Measurements from ENCODE around the gene FAM76B.
A peak's percentile ranks its signal among the peaks of the same experiment; 100 is the strongest.

The FAM76B gene

DNA sequence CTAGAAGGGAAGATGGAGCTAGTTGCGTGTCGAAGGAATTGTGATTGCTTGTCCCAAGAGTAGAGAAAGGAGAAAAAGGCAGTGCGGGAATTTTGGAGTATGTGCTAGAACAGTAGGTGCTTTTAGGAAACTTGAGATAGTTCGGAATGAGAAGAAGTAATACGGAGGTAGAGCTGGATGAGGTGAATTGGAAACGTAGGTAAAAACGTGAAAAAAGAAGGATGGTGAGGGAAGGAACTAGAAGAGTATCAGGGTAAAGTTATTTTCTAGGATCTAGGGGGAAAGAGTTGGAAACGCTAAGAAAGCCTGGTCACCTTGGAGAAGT is 2.1 kb upstream of the FAM76B start:
- DNase-seq: no peak

DNA sequence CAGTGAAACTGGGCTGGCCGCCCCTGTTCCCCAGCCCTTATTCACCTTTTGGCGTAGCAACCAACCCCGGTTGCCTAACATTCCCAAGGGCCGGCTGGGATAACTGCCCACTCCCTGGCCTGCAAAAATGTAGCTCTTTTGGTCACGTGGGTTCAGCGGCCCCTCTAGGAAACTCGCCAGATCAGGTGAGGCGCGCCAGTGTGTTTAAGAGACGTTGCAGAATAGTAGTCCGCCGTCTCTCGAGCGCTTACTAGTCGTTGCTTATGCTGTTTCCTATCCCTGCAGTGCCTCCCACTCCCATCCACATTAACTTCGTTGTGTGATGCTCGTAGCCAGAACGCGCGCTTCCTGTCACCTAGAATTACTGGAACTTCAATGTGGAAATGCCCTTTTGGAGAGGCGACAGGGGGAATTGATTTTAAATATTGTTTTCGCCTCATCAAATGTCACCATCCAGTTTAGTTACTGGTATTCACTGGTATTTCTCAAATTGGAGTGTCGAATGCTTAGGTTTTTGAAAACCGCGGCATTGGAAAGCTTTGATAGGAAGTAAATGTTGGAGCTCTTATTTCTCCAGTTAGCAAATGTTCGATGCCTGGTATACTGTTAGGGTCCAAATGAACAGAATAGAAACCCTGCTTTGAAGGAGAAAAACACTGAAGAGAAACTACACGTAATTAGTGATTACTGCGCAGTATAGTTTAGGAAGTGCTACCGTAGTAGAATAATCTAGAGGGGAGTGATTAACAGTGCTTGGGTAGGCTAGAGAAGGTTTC is 1.5 kb upstream of the FAM76B start:
- DNase-seq: peak; percentile 42 to 64

- DNase-seq: peak; percentile 98 to 99
Measured at GRCh38 chr11:95790123-95790932, 746 bp upstream of the FAM76B start, which contains the start of gene CEP57. TSS of gene CEP57 (plus strand) at chr11:95790498. CDS start at chr11:95790699, 201 bp downstream.

GRCh38 chr11:95788921-95789505 is 569 bp downstream of the FAM76B start:
- peak; percentile 15 to 17 for DNase-seq

- DNase-seq: no peak
Measured at GRCh38 chr11:95780544-95780943, 9.0 kb downstream of the FAM76B start.

DNA sequence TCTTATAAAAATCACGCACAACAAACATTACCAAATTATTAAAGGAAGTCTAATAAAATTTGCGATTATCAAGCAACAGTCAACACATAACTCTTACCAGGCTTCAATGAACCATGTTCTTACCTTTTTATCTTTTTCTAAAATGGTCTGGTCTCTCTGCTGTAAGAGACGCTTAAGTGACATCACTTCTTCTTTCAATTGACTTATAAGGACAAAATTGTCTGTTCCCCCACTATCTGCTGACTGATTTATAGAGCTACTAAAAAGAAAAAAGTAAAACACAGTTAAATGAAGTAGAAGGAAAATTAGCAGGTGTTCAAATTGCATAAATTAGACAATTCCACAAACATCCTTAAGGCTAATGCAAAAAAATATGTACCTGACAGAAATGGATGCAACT is 10.9 kb downstream of the FAM76B start:
- DNase-seq: no peak

- no peak for DNase-seq
Measured at GRCh38 chr11:95776859-95777258, 12.7 kb downstream of the FAM76B start.

DNA sequence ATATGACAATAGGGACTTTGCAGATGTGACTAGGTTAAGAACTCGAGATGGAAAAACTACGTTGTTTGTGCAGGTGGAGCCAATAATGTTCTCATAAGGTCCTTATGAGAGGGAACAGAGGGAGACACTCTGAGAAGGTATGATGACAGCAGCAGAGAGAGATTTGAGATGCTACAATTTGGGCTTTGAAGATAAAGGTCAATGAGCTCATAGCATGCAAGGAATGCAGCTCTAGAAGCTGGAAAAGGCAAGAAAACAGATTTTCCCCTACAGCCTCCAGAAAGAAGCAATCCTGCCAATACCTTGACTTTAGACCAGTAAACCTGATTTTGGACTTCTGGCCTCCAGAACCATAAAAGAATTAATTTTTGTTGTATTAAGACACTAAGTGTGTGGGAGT is 21.1 kb downstream of the FAM76B start:
- no peak for DNase-seq

- DNase-seq: peak; percentile 47 to 84
Measured at GRCh38 chr11:95767498-95767897, 22.1 kb downstream of the FAM76B start.

DNA sequence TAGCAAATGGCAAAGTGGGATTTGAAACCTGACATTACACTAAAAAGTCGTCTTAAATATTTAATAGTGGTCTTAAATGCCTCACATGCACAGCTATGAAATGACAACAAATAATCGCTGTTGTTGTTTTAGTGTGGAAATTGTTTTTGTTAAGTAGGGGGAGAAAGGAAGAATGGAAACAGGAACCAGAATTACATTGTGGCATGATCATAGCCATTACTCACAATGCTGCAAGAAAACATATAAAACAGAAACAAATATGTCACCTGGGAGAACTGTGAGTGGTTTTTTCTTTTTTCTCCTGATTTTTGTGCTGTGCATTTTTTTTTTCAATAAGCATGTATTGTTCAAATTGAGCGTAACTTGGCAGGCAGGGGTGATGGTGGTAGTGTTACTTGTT is 22.9 kb downstream of the FAM76B start:
- peak; percentile 8 to 22 for DNase-seq

GRCh38 chr11:95764267-95764898 is 25.2 kb downstream of the FAM76B start:
- DNase-seq: peak; percentile 35 to 77

- DNase-seq: no peak
Measured at GRCh38 chr11:95762534-95762933, 27.0 kb downstream of the FAM76B start.

GRCh38 chr11:95760941-95761340 is 28.6 kb downstream of the FAM76B start:
- no peak for DNase-seq

GRCh38 chr11:95751515-95751914 is 38.1 kb downstream of the FAM76B start:
- DNase-seq: no peak

DNA sequence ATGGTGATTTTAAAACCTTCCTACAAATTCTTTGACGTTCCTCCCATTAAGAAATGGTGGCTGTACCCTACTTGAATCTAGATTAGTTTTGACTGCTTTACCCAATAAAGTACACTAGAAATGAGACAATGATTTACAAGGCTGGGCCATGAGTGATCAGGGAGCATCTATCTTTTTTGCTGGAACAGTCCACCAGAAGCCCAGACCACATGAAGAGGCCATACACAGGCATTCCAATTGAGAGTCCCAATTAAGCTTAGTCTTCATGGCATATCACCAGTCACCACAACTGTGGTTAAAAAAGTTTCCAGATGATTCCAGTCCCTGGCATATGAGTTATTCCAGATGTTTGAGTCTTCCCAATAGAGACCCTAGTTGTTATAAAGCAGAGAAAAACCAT is 39.5 kb downstream of the FAM76B start:
- DNase-seq: no peak

- no peak for DNase-seq
Measured at GRCh38 chr11:95739108-95739938, 50.3 kb downstream of the FAM76B start.

DNA sequence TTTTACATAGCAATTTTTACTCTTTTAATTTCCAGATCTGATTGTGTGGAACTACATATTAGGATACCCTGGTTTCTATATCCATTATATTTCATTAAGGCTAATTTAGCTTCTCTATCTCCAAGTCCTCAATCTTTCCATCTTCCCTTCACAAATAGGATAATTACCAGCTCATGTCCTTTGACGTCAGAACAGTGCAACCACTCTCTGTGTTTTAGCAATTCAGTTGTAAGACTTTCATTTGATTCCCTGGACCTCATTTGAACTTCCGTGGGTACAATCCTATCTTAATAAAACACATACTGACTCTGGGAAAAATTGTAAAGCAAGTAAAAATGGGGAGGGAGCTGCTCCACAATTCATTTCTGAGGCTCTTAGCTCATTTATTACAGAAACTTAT is 52.8 kb downstream of the FAM76B start:
- DNase-seq: no peak

DNA sequence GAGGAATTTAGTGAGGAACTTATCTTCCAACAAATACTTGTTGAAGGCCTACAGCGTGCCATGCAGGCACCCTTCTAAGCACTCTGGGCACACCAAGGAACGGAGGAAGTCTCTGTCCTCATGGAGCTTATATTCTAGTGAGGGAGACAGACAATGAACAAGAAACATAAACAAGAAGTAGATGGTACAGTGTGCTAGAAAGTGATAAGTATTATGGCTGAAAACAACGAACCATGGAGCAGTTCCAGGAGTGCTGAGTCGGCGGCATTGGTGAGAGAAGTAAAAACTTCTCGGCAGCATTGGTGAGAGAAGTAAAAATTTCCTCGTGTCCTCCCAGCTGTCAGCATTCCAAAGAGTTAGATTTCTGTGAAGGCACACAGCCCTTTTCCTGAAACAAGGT is 53.2 kb downstream of the FAM76B start:
- no peak for DNase-seq

- no peak for DNase-seq
Measured at GRCh38 chr11:95734009-95734572, 55.5 kb downstream of the FAM76B start.

DNA sequence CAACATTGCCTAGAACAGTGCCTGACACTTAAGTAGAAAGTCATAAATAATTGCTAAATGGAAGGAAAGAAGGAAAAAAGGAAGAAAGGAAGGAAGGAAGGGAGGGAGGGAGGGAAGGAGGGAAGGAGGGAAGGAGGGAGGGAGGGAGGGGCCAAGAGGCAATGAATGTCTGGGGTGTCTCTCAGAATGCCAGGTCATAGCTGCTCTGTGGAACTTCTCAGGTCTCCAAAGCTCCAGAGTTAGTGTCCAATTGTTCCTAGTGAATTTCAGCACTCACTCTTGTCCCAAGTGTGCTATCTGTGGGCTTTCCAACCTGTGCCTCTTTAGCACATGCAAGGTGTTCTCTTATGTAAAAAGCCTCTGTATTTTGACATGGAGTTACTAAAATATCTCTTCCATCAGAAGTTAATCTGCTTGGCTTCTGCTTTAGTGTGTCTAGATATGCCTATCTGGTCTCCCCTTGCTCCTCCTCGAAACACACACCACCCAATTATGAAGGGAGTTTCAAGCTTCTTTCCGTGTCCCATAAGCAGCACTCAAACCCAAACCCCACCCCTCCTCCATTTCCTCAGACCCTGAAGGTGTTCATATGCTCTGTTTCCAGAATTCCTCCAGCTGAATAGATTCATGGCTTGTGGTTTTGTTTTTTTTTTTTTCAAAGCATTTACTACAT is 56.5 kb downstream of the FAM76B start:
- no peak for DNase-seq

- DNase-seq: no peak
Measured at GRCh38 chr11:95729462-95729861, 60.1 kb downstream of the FAM76B start.
